Esophagus squamous epithelium (tissue), 5 donors: ENCODE measurements around the gene EOMES. TPM values are rescaled to one million over a fixed set of nuclear protein-coding genes. Genes with fewer than 3 reads are reported as not detected.

Source experiments
- DNase-seq: peaks from one replicate; lab custom pipeline; 2025; lab: John Stamatoyannopoulos, UW
- H3K27ac ChIP-seq, 4 donors: fragments of 200-600 bp; sonication (generic); one replicate each; pipeline ENCODE4 v1.5.1; 2016 to 2019; ENCODE audit warnings: mild to moderate bottlenecking in 1 of 4
- H3K27me3 ChIP-seq, 4 donors: fragments of 200-600 bp; sonication (generic); 1 replicate in 3 of 4; 2 replicates in 1 of 4; pipeline versions ENCODE4 v1.5.1 to v1.6.0; 2017 to 2021; ENCODE audit warnings: antibody characterized with exemption in 1 of 4
- H3K36me3 ChIP-seq, 3 donors: fragments of 200-600 bp; sonication (generic); one replicate each; pipeline ENCODE4 v1.5.1; 2016 to 2019
- H3K4me1 ChIP-seq, 3 donors: fragments of 200-600 bp; sonication (generic); one replicate each; pipeline ENCODE4 v1.5.1; 2017 to 2019
- H3K4me3 ChIP-seq, 4 donors: fragments of 200-600 bp; sonication (generic); 1 replicate in 3 of 4; 2 replicates in 1 of 4; pipeline ENCODE4 v1.5.1; 2016 to 2019; ENCODE audit warnings: mild to moderate bottlenecking in 2 of 4, moderate library complexity in 1 of 4
- H3K9me3 ChIP-seq, 3 donors: fragments of 200-600 bp; sonication (generic); one replicate each; pipeline ENCODE4 v1.5.1; 2016 to 2019
- POLR2A ChIP-seq, 4 donors: fragments of 450-650 bp; IDR thresholded peaks; one replicate each; pipeline ENCODE4 v1.6.1; 2017; ENCODE audit warnings: antibody characterized with exemption in 4 of 4, mild to moderate bottlenecking in 4 of 4, moderate library complexity in 3 of 4
- WGBS, 2 donors: methylation state at CpG; one replicate each; pipeline ENCODE4 v1.1.5; 2018; 5-methylcytosine and 5-hydroxymethylcytosine counted together
- intact Hi-C: fragments of 100-400 bp; cut with DNase I; formaldehyde crosslinking; loops from one replicate; pipeline ENCODE4 v1.15.0; 2022
- total RNA-seq, 4 donors: library from RNA; depleted of rRNA; stranded (reverse); fragments of >200 nt; gene quantifications; one replicate each; pipeline ENCODE4 v1.1.0, GENCODE V29; 2016
- TF ChIP-seq, protein P1 (sequence below), 6 experiments: fragments of 450-650 bp in 4 of 6; fragments of 200-600 bp in 2 of 6; sonication (generic) in 2 of 6; IDR thresholded peaks; one replicate each; pipeline ENCODE4 v1.5.1; 2016 to 2019; ENCODE audit warnings: antibody characterized with exemption in 6 of 6, mild to moderate bottlenecking in 4 of 6, moderate library complexity in 4 of 6
- donor health status: DM: yes; HTN: yes; CAD: no.

Gene EOMES
- total RNA-seq, 4 donors from 2014 or later, result 0.18 to 0.23 (median 0.19) TPM; not detected in 1

GRCh38 chr3:27699067-27699466 lies 23.1 kb downstream of the EOMES start:
- intact Hi-C loops, result no loop called here
- H3K9me3 ChIP-seq, result no peaks in the 10 kb centered on the region
- H3K27ac ChIP-seq, result no peak overlapping the region
- WGBS, 2 donors, result 83 to 90% methylated on average over 3 of the region's 3 CpGs
- no peaks in the 10 kb centered on the region for H3K4me1 ChIP-seq
- H3K4me3 ChIP-seq, result no peak overlapping the region
- no peak for DNase-seq
- H3K36me3 ChIP-seq, result no peaks in the 10 kb centered on the region
- H3K27me3 ChIP-seq, result no peaks in the 10 kb centered on the region
- TF ChIP-seq POLR2A (IDR thresholded peaks at IDR 0.05), result no peak
- TF ChIP-seq, protein P1, sequence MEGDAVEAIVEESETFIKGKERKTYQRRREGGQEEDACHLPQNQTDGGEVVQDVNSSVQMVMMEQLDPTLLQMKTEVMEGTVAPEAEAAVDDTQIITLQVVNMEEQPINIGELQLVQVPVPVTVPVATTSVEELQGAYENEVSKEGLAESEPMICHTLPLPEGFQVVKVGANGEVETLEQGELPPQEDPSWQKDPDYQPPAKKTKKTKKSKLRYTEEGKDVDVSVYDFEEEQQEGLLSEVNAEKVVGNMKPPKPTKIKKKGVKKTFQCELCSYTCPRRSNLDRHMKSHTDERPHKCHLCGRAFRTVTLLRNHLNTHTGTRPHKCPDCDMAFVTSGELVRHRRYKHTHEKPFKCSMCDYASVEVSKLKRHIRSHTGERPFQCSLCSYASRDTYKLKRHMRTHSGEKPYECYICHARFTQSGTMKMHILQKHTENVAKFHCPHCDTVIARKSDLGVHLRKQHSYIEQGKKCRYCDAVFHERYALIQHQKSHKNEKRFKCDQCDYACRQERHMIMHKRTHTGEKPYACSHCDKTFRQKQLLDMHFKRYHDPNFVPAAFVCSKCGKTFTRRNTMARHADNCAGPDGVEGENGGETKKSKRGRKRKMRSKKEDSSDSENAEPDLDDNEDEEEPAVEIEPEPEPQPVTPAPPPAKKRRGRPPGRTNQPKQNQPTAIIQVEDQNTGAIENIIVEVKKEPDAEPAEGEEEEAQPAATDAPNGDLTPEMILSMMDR (IDR thresholded peaks at IDR 0.05), result no peak

DNA sequence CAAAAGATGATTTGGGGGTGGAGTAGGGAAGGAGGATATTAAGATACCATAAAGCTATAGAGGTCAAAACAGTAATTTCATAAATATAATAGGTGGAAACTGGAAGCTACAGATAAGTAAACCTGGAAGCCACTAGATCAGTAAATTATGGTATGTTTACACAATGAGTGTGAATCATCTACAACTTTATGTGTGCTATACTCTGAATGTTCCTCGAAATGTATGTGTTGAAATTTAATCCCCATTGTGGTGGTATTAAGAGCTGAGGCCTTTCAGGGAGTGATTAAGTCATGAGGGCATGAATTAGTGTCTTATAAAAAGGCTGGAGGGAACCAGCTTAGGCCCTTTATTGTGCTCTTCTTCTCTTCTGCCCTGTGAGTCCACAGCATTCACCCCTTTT lies 25.2 kb downstream of the EOMES start:
- TF ChIP-seq POLR2A (IDR thresholded peaks at IDR 0.05), result no peak
- TF ChIP-seq, protein P1 (IDR thresholded peaks at IDR 0.05), result no peak

GRCh38 chr3:27695636-27696035 lies 26.5 kb downstream of the EOMES start:
- Histone ChIP-seq H3K27ac (no peak overlapping the region), H3K4me1 (no peaks in the 10 kb centered on the region), H3K4me3 (no peak overlapping the region), H3K27me3 (no peaks in the 10 kb centered on the region), H3K9me3 (peaks cover 0 to 7% (median 0%) of the 10 kb centered on the region in 3 donors), H3K36me3 (no peaks in the 10 kb centered on the region)
- TF ChIP-seq, protein P1 (IDR thresholded peaks at IDR 0.05), result no peak
- TF ChIP-seq POLR2A (IDR thresholded peaks at IDR 0.05), result no peak
- intact Hi-C loops, result no loop called here
- 80 to 83% methylated on average over 2 of the region's 2 CpGs for WGBS, 2 donors
- no peak for DNase-seq

More for the DNA sequence above, 25.2 kb downstream of the EOMES start:
- Histone ChIP-seq H3K36me3 (no peaks in the 10 kb centered on the region), H3K9me3 (no peaks in the 10 kb centered on the region), H3K27ac (no peak overlapping the region), H3K4me1 (no peaks in the 10 kb centered on the region), H3K4me3 (no peak overlapping the region), H3K27me3 (no peaks in the 10 kb centered on the region)
- intact Hi-C loops, result no loop called here
- WGBS, 2 donors, result 18 to 24% methylated on average over 1 of the region's 1 CpG
- no peak for DNase-seq

GRCh38 chr3:27688053-27688452 lies 34.1 kb downstream of the EOMES start:
- WGBS, 2 donors, result 44 to 80% methylated on average over 1 to 4 of the region's 5 CpGs
- DNase-seq, result no peak
- intact Hi-C loops, result no loop called here

DNA sequence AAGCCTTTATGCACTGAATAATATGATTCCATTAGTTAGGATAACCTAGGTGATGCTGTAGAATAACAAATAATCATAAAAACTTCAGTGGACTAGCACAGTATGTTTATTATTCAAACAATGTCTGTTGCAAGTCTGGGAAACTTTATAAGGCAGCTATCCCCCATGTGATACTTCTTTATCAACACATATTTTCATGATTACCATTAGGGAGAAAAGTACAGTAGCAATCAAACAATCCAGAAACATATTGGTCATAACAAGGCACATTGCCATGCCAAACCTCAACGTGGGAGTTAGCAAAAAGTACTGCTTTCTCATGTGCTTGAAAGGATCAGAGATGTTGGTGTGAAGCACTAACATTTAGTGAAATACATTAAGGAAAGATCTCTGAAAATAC lies 35.5 kb downstream of the EOMES start:
- Histone ChIP-seq H3K9me3 (peaks cover 0 to 22% (median 0%) of the 10 kb centered on the region in 3 donors), H3K4me1 (no peaks in the 10 kb centered on the region), H3K27me3 (no peaks in the 10 kb centered on the region), H3K4me3 (no peak overlapping the region), H3K36me3 (no peaks in the 10 kb centered on the region), H3K27ac (no peak overlapping the region)
- no peak for DNase-seq
- no peak for TF ChIP-seq POLR2A (IDR thresholded peaks at IDR 0.05)
- TF ChIP-seq, protein P1 (IDR thresholded peaks at IDR 0.05), result no peak
- intact Hi-C loops, result no loop called here
- WGBS, 2 donors, result 35 to 46% methylated on average over 1 of the region's 1 CpG

More at GRCh38 chr3:27688053-27688452, 34.1 kb downstream of the EOMES start:
- no peaks in the 10 kb centered on the region for H3K27me3 ChIP-seq
- no peak overlapping the region for H3K27ac ChIP-seq
- TF ChIP-seq, protein P1 (IDR thresholded peaks at IDR 0.05), result no peak
- TF ChIP-seq POLR2A (IDR thresholded peaks at IDR 0.05), result no peak
- H3K9me3 ChIP-seq, result peaks cover 0 to 22% (median 0%) of the 10 kb centered on the region in 3 donors
- no peak overlapping the region for H3K4me3 ChIP-seq
- no peaks in the 10 kb centered on the region for H3K36me3 ChIP-seq
- H3K4me1 ChIP-seq, result no peaks in the 10 kb centered on the region
